ENCODE measurements around the gene CIB2. TPM values are rescaled to one million over a fixed set of nuclear protein-coding genes. Genes with fewer than 3 reads are reported as not detected.

Gene CIB2
- total RNA-seq, 1 experiment from 2014 or later = 10.7 TPM

DNA sequence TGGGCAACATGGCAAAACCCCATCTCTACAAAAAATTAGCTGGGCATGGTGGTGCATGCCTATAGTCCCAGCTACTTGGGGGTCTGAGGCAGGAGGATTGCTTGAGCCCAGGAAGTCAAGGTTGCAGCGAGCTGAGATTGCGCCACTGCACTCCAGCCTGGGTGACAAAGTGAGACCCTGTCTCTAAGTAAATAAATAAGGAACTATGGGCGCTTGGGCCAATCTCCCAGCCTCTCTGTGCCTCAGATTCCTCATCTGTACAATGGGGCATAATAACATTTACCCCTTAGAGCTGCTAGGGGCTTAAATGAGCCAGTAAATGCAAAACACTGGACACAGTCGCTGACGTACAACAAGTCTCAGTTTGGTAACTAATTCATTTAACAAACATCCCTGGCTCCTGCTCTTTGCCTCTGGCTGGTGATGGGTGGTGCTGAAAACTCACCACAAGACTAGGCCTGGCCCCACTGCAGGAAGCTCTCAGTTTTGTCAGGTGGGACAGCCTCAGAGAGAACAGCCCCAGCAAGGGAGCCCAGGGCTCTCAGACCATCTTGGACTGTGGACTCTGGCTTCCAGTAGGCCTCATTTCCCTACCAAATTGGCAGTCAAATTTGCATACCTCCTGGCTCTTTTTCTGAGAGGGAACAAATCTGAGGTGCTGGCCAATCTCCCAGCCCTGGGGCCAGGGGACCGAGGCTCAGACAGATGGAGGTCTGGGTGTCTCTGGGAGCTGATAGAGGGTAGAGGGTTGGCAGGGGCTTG is 47.4 kb downstream of the CIB2 start:
- no peak for DNase-seq (ENCODE audit: low spot score)

DNA sequence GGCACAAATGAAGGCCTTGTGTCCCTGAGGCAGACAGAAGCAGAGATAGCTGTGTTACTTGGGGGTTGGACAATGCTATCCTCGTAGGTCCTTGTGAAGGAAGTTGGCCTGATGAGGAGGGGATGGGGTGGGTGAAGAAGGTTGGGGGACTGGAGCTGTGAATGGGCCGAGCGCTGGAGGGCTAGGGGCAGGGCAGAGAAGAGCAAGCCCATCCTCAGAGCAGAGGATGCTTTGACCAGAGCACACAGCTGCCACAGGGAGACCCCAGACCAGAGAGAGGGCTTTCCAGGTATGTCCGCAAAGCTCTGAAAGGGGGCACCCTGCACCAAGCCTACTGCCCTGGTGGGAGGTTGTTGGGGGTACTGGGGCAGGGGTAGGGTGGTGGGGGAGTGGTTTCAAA is 48.1 kb downstream of the CIB2 start:
- no peak for DNase-seq (ENCODE audit: low spot score)

DNA sequence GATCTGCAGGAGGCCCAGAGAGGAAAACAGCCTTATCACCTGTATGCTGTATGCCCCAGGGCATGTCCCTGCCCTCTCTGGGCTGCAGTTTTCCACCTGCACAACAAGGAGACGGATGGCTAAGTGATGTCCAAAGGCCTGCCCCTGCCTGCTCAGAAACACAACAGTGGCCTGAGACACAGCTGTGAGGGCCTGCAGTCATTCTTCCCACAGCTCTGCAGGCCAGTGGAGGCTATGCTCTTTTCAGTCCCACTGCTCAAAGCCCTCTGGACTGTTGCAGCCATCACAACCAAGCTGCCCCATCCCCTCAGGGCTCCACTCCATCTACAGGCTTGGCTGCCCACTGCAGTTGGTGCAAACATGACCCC is 48.5 kb downstream of the CIB2 start:
- no peak for DNase-seq (ENCODE audit: low spot score)

DNA sequence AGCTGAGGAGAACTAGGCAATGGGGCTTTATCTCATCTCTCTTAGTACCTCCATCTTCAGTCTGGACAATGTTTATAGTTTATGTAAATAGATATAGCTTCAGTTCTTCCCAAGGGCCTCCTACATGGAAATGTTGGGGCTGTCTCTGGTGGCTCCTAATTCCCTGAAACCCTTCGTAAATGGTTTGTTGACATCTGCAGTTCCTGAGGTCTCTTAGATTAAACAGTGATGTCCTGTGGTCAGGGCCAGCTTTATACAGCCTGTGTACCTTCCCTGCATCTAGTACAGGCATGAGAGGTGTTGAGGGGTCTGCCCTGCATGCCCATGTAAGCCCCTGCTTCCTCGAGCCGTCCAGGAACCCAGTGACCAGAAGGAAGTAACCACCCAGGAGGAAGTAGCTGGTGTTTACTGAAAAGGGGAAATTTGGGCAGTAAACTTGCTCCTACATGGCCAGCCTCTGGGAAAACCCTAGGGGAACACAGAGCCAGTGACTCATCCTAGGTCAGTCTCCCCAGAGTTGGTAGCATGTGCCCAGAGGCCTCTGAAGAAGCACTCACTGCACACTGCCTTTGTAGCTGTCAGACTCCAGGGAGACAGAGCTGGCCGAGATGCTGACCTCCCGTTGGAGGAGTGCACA is 49.0 kb downstream of the CIB2 start:
- peak; percentile 23 for DNase-seq (ENCODE audit: low spot score)

DNA sequence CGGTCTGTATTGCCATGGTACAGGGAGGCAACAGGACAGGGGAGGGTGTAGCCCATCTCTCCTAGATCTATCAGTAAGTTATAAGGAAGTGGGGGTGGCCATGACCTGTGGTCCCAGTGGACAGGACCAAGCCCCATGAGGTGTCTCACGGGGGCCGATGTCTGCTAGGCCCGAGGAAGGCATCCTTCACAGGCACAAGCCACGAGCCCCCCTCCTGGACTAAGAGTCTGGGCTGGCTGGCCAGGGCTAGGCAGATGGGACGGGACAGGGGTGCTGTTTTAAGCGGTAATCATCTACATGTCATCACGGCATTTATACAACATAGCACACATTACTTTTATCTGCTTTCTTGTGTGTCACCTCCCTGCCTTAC is 51.2 kb downstream of the CIB2 start:
- no peak for DNase-seq (ENCODE audit: low spot score)

DNA sequence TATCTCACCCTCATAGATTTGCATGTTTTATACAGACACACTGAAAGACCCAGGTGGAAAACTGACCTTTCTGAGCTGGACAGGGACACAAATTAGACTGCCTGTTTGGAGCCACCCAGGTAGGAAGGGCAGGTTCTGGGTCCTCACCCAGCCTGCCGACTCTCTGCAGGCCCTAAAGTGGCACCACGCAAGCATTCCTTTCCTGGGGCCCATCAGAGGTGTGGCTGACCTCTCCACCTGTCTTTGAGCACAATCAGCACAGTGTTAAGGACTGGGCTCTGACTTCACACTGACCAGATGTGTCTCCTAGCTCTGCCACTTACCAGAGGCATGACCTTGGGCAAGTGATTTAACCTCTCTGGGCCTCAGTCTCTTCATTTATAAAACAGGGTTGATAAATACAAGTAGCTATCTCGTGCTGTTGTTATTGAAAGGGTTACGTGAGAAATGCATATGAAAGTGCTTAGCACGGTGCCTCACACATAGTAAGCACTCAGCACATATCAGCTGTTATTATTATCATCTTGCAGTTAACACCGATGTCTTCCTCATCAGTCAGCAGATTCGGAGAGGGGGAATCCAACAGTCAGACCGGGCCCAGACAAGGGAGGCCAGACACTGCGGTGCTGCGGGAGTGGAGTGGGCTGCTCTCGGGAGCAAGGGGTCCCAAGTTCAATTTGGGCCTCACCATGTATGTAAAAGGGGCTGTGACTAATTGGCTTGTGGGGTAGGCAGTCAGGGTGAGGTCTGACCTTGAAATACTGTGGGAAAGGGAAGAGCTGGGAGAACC is 51.8 kb downstream of the CIB2 start:
- no peak for DNase-seq (ENCODE audit: low spot score)

DNA sequence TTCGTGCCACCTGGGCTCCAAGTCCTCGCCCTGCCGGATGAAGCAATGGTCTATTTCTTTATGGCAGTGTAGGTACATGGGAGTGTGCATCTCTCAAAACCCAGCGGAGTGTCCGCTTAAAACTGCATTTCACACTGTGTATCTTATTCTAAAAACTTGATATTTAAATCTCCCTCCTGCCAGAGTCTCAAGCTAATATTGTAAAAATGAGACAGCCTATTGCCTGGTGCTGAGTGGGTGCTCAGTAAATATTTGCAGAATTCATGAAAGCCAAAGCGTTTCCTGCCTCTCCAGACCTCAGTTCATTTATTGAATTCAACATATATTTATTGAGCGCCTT is 53.4 kb downstream of the CIB2 start:
- no peak for DNase-seq (ENCODE audit: low spot score)

DNA sequence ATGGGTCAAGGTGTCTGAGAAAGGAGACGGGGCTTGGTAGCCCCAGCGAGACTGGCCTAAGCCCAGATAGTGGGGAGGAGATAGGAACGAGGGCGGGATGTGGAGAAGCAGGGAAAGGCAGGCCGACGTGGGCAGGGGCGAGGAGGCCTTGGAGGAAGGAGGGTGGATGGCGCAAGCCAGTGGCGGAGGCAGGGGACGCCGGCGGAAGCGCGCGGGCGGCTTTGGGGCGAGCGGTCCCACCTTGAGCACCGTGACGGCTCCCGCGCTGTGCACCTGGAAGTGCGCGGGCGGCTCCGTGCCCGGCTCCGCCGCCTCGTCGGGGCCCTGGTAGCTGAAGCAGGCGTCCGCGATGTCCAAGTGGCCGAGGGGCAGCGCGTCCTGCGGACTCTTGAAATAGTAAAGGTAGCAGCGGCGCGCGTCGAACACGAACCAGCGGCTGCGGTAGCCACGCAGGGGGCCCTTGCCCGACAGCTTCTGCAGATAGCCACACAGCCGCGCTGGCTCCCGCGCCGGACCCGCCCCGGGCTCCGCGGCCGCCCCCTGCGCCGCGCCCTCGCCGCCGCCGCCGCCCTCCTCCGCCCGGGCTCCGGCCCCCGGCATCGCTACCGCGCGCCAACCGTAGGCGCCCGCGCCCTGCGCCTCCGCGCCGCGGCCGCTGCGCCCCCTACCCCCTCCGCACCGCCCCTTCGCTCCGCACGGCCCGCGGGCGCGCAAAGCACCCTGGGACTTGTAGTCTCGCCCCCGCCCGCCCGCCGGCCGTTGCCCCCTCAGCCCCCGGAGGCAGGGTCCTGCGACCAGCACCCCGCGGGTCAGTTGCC is 54.0 kb downstream of the CIB2 start, which contains the start of gene TBC1D2B:
TBC1D2B (minus strand) TSS at position 659 of the 818 bp plus-strand sequence; CDS start at position 600, 59 bp downstream.
- no peak for DNase-seq (ENCODE audit: low spot score)

DNA sequence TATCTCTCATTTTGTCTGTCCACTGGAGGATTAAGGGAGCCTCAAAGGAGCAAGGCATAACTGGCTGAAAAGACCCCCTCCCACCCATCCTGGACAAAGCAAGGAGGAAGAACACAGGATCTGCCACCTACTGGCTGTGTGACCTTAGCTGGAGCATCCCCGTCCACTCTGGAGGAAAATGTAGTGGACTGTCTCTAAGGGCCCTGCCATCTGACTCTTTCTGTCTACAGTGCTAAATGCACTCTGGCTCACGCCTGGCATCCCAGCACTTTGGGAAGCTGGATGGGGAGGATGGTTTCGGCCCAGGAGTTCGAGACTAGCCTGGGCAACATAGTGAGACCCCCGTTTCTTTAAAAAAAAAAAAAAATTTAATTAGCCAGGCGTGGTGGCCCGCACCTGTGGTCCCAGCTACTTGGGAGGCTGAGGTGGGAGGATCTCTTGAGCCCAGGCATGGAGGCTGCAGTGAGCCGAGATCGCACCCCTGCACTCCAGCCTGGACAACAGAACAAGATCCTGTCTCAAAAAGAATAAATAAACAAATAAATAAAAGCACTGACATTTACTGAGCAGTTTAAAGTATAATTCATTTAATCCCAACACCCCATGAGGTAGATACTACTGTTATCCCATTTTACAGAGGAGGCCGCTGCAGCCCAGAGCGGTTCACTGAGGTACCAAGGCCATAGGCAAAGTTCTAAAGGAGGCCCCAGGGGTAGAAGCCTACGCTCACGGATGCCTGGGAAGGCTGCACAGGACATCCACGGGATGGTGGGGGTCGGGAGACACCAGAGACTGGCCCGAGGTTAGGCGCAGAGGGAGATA is 54.8 kb downstream of the CIB2 start:
- no peak for DNase-seq (ENCODE audit: low spot score)

DNA sequence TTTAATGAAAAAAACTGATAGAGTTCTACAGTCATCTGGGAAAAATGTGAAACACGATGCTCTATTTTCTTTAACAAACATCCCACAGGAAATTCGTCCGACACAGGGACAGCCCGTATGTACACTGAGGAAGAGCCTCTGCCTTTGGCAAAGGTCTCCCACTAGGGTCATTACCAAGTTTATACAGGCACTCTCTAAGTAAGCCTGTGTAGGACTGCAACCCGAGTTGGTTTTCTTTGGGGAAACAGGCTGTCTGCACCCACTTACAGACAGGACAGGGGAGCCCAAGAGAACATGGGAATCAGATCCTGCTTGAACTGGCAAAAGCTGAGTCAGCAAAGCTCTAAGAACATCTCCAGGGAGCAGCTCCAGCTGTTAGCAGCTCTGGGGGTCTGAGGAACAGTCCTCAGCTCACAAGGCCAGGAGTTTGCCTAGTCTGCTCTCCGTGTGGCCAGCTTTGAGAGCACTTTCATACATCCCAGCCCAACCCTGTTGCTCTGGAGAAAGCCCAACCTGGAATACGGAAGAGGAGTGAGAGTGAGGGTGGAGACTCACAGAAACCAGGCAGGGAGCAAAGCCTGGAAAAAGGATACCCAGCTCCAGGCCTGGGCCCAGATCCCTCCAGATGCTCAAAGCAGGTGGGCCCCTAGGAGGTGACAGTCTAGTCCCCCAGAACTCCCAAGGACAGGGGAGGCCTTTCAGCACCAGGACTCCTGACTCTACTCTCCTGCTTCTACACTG is 55.6 kb downstream of the CIB2 start:
- peak; percentile 57 for DNase-seq (ENCODE audit: low spot score)

DNA sequence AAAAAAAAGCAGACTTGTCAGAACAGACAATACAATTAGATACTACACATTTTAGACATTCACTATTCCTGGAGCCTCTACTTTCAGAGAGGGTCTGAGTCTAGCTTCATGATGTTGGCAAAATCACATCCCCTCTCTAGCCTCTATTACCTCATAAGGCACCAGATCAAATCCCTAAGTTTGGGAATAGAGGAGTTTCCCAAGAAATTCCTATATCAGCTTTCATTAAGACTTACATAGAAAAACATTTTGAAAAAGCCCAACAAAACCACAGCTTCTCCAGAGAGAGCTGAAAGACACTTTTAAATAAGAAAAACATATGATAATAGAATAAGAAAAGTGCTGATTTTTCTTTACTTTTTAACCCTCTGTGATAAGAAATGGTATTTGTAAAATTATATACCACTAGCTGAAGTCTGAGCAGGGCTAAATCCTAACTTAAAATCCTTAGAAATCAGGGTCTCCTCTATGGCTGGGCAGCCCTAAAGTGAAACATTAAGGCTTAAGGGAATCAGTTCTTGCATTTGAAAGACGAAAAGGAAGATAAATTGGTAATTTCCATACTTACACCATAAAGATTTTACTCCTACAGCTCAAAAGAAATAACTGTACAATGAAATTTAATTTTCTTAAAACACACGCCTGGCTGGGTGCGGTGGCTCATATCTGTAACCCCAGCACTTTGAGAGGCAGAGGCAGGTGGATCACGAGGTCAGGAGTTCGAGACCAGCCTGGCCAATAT is 58.0 kb downstream of the CIB2 start:
- no peak for DNase-seq (ENCODE audit: low spot score)

DNA sequence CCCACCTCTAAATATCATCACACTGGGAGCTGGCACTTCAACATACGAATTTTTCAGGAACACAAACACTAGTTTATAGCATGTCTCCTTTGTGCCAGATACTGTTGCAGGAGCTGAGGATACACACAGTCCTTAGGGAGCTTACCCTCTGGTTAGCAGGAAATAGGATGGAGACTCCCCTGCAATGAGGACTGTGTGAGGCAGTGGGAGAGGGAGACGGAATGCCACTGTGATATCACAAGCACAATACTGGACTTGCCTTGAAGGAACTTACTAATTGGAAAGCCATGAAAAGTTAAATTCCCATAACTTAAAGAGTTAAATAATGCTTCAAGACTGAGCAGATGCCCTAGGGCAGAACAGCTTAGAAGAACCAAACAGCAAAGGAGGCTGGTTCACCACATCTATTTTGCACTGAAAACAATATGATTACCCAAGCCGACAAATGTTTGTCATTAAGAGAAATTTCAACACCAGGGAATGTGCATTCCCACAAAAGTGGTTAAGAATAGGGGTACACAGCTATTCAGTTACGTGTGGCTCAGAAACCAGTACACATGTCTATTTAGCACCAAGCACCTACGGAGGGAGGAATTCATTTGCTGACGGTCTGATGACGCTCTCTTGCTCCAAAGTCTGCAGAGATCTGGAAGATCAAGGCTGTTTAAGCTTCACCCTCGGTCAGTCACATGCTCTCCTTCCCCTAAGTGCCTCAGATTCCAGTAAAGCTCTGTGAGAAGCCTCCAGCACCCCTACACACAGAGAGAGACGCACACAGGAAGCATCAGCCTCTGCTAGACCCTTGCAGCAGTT is 59.0 kb downstream of the CIB2 start:
- no peak for DNase-seq (ENCODE audit: low spot score)

DNA sequence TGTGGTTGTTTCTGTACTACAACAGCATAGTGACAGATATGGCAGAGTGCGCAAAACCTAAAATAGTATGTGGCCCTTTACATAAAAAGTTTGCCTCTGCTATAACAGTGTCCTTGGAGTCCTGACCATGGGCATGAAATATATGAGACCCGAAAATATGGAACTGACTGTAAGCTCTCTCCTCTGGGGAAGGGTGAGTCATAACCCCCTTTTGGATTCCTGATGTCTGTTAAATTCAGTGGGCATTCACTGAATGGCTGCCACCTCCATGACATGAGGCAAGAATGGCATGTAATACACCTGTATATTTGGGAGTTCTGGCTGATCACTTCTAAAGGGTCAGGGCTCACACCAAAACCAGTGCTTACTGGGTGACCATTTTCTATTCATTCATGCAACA is 59.9 kb downstream of the CIB2 start:
- no peak for DNase-seq (ENCODE audit: low spot score)

DNA sequence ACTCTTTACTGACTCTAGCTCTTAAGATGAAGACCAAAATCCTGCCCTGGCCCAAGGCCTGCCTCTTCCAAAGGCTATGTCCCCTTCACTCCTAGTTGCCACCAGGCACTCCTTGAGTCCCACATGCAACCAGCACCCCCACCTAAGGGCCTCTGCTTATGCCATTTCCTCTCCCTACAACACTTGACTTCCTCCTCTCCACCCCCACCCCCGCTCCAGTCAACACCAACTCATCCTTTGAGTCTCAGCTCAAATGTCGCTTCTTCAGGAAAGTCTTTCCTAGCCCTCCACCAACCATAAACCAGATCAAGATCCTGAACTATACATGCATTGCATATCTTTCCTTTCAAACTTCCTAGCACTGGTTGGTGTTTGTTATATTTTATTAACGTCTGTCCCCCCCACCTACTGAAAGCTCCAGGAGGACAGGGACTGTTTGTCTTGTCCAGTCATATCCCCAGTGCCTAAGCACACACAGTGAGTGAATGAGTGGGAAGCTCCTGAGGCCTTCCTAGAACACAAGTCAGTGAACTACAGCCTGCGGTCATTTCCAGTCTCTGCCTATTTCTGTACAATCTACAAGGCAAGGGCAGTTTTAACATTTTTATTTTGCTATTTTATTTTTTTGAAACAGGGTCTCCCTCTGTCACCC is 61.1 kb downstream of the CIB2 start:
- DNase-seq (ENCODE audit: low spot score) = no peak

DNA sequence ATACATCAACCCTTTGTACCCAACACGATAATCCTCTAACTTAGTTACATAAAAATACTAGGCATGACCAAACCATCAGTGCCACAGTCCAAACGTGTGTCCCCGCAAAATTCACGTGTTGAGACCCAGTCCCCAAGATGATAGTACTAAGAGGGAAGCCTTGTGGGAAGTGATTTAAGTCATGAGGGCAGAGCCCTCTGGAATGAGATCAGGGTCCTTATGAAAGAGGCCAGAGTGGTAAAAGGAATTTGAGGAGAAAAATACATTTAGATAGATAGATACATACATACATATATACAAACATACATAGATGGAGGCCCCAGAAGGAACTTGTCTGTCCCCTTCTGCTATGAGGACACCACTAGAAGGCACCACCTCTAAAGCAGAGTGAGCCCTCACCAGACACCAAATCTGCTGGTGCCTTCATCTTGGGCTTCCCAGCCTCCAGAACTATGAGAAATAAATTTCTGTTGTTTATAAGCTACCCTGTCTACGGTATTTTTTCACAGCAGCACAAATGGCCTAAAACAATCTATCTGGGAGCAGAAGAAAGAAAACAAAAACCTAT is 61.7 kb downstream of the CIB2 start:
- DNase-seq (ENCODE audit: low spot score) = no peak

DNA sequence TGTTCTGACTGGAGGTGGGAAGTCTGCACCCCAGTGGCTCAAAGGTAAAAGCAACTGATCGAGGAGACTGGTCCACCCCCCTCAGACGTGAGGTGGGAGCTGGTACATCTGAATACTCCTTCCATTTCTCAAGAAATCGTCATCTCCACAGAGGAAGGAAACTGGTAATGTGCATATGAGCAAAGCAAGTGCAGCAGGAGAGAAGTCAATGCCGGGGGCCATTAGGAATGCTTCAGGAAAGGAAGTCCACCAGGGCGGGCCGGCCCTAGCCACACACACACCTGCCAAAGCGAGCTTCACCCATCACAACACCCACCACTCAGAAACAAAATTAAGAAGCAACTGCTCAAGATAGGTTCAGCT is 62.2 kb downstream of the CIB2 start:
- no peak for DNase-seq (ENCODE audit: low spot score)

DNA sequence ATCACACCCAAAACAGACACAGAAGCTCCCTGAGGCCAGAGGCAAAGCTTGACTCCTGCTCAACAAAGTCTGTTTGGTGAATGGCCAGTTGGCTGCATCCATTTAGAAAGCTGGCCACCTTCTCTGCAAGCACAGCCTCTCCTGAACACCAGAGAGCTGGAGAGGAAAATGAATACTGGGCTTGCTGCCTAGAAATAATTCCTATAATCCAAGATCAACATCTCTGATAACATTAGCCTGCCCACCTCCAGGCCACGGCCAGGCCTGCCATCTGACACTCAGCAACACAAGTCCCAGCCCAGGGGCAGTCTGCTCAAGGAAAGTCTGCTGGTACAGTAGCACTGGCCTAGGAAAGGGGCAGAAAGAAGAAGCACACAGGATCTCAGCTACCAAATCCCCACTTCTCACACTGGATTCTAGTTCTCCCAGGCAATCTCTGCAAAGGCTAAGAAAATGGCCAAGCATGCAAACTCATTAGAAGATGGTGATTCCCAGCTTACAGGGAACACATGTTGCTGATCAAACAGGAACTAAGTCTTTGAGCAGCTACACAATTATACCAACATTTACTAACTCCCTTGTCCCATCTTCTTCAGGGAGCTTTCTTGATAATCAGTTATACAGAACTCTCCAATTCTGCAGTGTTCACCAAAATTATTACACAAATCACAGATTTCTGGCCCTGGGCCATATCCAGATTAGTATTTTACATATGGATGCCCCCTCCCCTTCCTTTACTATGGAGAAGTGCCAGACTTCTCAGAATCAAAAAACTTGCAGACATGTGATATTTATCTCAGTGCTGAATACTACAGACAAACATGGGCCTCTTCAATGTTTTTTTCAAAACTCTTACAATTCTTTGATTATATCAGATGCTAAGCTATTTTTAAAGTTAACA is 63.7 kb downstream of the CIB2 start:
- DNase-seq (ENCODE audit: low spot score) = no peak

Measured in A172 (cell line).